Measurements from ENCODE around the gene TAOK3. TPM values are rescaled to one million over a fixed set of nuclear protein-coding genes. Genes with fewer than 3 reads are reported as not detected.
A peak's percentile ranks its signal among the peaks of the same experiment; 100 is the strongest.

TAOK3 gene
- 292 and 310 TPM in 2 replicates for total RNA-seq (2013; cell fraction: nucleolus; rRNA removed)
- total RNA-seq (2014; rRNA removed): 43.7 and 56.1 TPM in 2 replicates
- 92.8 and 93.7 TPM in 2 replicates for total RNA-seq (2014; rRNA removed; fragmentation: Illumina TruSeq; extraction: Trizol)
- total RNA-seq (2021): 50.7 and 52.0 TPM in 2 replicates
- polyA plus RNA-seq (2011; ENCODE audit: low read depth): 29.8 TPM
- polyA plus RNA-seq (2011; rRNA removed): 129 and 131 TPM in 2 replicates
- 71.4 and 104 TPM in 2 replicates for polyA plus RNA-seq (2011; cell fraction: cytosol; rRNA removed)
- 62.7 and 82.1 TPM in 2 replicates for polyA plus RNA-seq (2011; cell fraction: nucleus; rRNA removed)
- polyA plus RNA-seq (2012): 35.8 and 44.5 TPM in 2 replicates
- polyA plus RNA-seq (2014; fragmentation: Illumina TruSeq; extraction: Trizol): 98.9 and 117 TPM in 2 replicates
- 10 to 100 TPM; 41.3 to 42.5 TPM for polyA plus RNA-seq (2014; fragmentation: Nextera tagmentation; extraction: Ambion mirVana)
- polyA plus RNA-seq (2014; rRNA removed): 37.7 and 47.3 TPM in 2 replicates
- polyA plus RNA-seq (2016; fragmentation: Nextera tagmentation; extraction: Ambion mirVana): 10 to 100 TPM; 63.6 to 69.5 TPM
- 214 and 256 TPM in 2 replicates for polyA minus RNA-seq (2011; rRNA and poly(A)+ RNA removed)
- polyA minus RNA-seq (2011; cell fraction: cytosol; rRNA and poly(A)+ RNA removed): 46.5 and 53.7 TPM in 2 replicates
- 57.2 and 77.2 TPM in 2 replicates for polyA minus RNA-seq (2011; cell fraction: nucleus; rRNA and poly(A)+ RNA removed)
- Bru-seq, nascent RNA: percentile 84 among the genes with signal in this experiment
- percentile 84 among the genes with signal in this experiment for BruChase-seq, experiment 1, labeled RNA remaining after a 6-hour chase
- BruChase-seq, experiment 2, labeled RNA remaining after a 2-hour chase: percentile 81 among the genes with signal in this experiment
- long read RNA-seq, experiment 1, full-length matches to known transcripts: 9 of 61 reads
- long read RNA-seq, experiment 1, partial matches to known transcripts: 36 of 61 reads
- long read RNA-seq, experiment 1, other reads (novel, unspliced or antisense): 16 of 61 reads
- long read RNA-seq, experiment 2, full-length matches to known transcripts: 46 of 444 reads
- long read RNA-seq, experiment 2, partial matches to known transcripts: 279 of 444 reads
- long read RNA-seq, experiment 2, other reads (novel, unspliced or antisense): 119 of 444 reads

- Histone ChIP-seq H3K4me3 (peak within 1 kb of the TSS; percentile 92), H3K36me3 (ENCODE audit: control insufficient read depth in 2 of 2, insufficient read depth in 2 of 2, low read length in 1 of 2) (no peaks in the 10 kb centered on the region), H3K27ac (ENCODE audit: control insufficient read depth, insufficient read depth) (peak within 1 kb of the TSS; percentile 76), H3K79me2 (ENCODE audit: control insufficient read depth, insufficient read depth, low read length) (peaks cover 48% of the 10 kb centered on the region), H3K4me2 (ENCODE audit: control insufficient read depth, insufficient read depth) (peak within 1 kb of the TSS; percentile 85), H4K20me1 (ENCODE audit: control insufficient read depth, insufficient read depth) (no peaks in the 10 kb centered on the region), H3K4me1 (ENCODE audit: control insufficient read depth, insufficient read depth, low read length) (peaks cover 3% of the 10 kb centered on the region; the same call in 1 of the 2 replicates), H2AFZ (ENCODE audit: control insufficient read depth, low read depth, low read length) (peak within 1 kb of the TSS; percentile 87), H3K27me3 (replicated peaks in 1 of 2; ENCODE audit: control insufficient read depth in 2 of 2, insufficient read depth in 2 of 2, low read length in 1 of 2) (no peaks in the 10 kb centered on the region), H3K9ac (ENCODE audit: control insufficient read depth, insufficient read depth, low read length) (peak within 1 kb of the TSS; percentile 84), H3K9me3 (replicated peaks; ENCODE audit: control insufficient read depth, insufficient read depth, low read length) (no peaks in the 10 kb centered on the region)
- intact Hi-C loops (cut with micrococcal nuclease; ENCODE audit: unreplicated experiment) (loop anchor here (2.0 kb wide), 1 partner anchor 66 kb away; no protein-coding TSS in a partner anchor), in situ Hi-C loops (cut with MboI) (loop anchor here (5.0 kb wide), 1 partner anchor 191 kb away; no protein-coding TSS in a partner anchor)
- SMC1A ChIA-PET (ENCODE audit: uncharacterized antibody, unreplicated experiment): interaction anchor here (0.9 to 6.7 kb wide), 20 partner anchors 16 to 252 kb away, joined by 3 to 185 read pairs (median 6); no protein-coding TSS in a partner anchor
- RAD21 ChIA-PET (ENCODE audit: unreplicated experiment): interaction anchor here (0.5 to 6.6 kb wide), 24 partner anchors 12 to 1930 kb away, joined by 3 to 166 read pairs (median 4); partner anchors contain the start of gene PEBP1
- CTCF ChIA-PET: interaction anchor here (0.9 to 6.3 kb wide), 14 partner anchors 15 to 523 kb away, joined by 3 to 277 read pairs (median 5); no protein-coding TSS in a partner anchor
- under 1% methylated on average over 55 of the region's 75 CpGs for WGBS (ENCODE audit: insufficient coverage, insufficient replicate concordance, low lambda C conversion rate, missing lambda C conversion rate)
- no TSS peak for BruUV-seq (replicated peaks)
- peak; percentile 68 for FAIRE-seq
- POLR2A ChIA-PET: interaction anchor here (0.6 to 2.8 kb wide), 17 partner anchors 14 to 235 kb away, joined by 3 to 20 read pairs (median 4); no protein-coding TSS in a partner anchor
- peak; percentile 85 for ATAC-seq
- DNase-seq (ENCODE audit: low read depth, low spot score): peak; percentile 91
- TF ChIP-seq SIX5 (IDR thresholded peaks at IDR 0.05; ENCODE audit: low read depth, low read length, severe bottlenecking) (peak; percentile 49), ZZZ3 (IDR thresholded peaks at IDR 0.05; ENCODE audit: control insufficient read depth, insufficient read length, low read depth) (no peak), EGR1 (IDR thresholded peaks at IDR 0.05; ENCODE audit: borderline replicate concordance in 1 of 2, low read depth in 2 of 2, low read length in 2 of 2) (peak in 1 of 2 experiments; percentile 45; a peak in 1 of 3 replicates), CHD4 (IDR thresholded peaks at IDR 0.05) (no peak), NR2F1 (conservative IDR thresholded peaks at IDR 0.05) (peak; percentile 84), CBFB (IDR thresholded peaks at IDR 0.05; ENCODE audit: low read depth) (peak; percentile 89; the same call in 1 of the 2 replicates), PML (IDR thresholded peaks at IDR 0.05; ENCODE audit: low read length) (peak; percentile 91), HDAC2 (IDR thresholded peaks at IDR 0.05) (no peak), SMC3 (IDR thresholded peaks at IDR 0.05; ENCODE audit: borderline replicate concordance, low read length) (peak; percentile 2; the same call in 1 of the 2 replicates), ZNF217 (IDR thresholded peaks at IDR 0.05) (no peak), CBX3 (IDR thresholded peaks at IDR 0.05; ENCODE audit: borderline replicate concordance, low read depth) (no peak)
- TF ChIP-seq, protein P1, sequence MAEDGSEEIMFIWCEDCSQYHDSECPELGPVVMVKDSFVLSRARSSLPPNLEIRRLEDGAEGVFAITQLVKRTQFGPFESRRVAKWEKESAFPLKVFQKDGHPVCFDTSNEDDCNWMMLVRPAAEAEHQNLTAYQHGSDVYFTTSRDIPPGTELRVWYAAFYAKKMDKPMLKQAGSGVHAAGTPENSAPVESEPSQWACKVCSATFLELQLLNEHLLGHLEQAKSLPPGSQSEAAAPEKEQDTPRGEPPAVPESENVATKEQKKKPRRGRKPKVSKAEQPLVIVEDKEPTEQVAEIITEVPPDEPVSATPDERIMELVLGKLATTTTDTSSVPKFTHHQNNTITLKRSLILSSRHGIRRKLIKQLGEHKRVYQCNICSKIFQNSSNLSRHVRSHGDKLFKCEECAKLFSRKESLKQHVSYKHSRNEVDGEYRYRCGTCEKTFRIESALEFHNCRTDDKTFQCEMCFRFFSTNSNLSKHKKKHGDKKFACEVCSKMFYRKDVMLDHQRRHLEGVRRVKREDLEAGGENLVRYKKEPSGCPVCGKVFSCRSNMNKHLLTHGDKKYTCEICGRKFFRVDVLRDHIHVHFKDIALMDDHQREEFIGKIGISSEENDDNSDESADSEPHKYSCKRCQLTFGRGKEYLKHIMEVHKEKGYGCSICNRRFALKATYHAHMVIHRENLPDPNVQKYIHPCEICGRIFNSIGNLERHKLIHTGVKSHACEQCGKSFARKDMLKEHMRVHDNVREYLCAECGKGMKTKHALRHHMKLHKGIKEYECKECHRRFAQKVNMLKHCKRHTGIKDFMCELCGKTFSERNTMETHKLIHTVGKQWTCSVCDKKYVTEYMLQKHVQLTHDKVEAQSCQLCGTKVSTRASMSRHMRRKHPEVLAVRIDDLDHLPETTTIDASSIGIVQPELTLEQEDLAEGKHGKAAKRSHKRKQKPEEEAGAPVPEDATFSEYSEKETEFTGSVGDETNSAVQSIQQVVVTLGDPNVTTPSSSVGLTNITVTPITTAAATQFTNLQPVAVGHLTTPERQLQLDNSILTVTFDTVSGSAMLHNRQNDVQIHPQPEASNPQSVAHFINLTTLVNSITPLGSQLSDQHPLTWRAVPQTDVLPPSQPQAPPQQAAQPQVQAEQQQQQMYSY (CRISPR knock-in tag; IDR thresholded peaks at IDR 0.05): no peak
- TF ChIP-seq, protein P2, sequence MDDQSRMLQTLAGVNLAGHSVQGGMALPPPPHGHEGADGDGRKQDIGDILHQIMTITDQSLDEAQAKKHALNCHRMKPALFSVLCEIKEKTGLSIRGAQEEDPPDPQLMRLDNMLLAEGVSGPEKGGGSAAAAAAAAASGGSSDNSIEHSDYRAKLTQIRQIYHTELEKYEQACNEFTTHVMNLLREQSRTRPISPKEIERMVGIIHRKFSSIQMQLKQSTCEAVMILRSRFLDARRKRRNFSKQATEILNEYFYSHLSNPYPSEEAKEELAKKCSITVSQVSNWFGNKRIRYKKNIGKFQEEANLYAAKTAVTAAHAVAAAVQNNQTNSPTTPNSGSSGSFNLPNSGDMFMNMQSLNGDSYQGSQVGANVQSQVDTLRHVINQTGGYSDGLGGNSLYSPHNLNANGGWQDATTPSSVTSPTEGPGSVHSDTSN (IDR thresholded peaks at IDR 0.05; ENCODE audit: insufficient replicate concordance, low read depth, low read length): peak; percentile 33
Measured at GRCh38 chr12:118372541-118373495, at the start of gene TAOK3. TSS of gene TAOK3 (minus strand) at chr12:118372907. CDS start at chr12:118255567, 117,340 bp downstream.
